HCT116 (cell line): ENCODE measurements around the gene GPR15. TPM values are rescaled to one million over a fixed set of nuclear protein-coding genes. Genes with fewer than 3 reads are reported as not detected.

Experiments used
- ATAC-seq: fragments of 200-7000 bp; cut with Tn5 transposase; 2 replicates; pipeline ENCODE4 v1.9.1; 2020; ENCODE audit warnings: mild to moderate bottlenecking, moderate library complexity
- BruUV-seq: library from RNA; stranded (reverse); fragments of 400-500 nt; replicated peaks from 2 replicates; lab custom pipeline; 2021; lab: Mats Ljungman, UMichigan
- CTCF ChIA-PET: fragments of 300-600 bp; sonication (Branson Sonifier 250); formaldehyde crosslinking; loops from one replicate; lab custom pipeline; 2021; ENCODE audit warnings: antibody characterized with exemption; lab: Charles Lee
- POLR2A ChIA-PET: fragments of 300-600, 350-600 bp; sonication (Branson Sonifier 250); formaldehyde crosslinking; loops from one replicate; lab custom pipeline; 2021; ENCODE audit warnings: antibody characterized with exemption; lab: Charles Lee
- RAD21 ChIA-PET, 2 experiments: fragments of 300-600 bp; sonication (Branson Sonifier 250); formaldehyde crosslinking; loops; one replicate each; lab custom pipeline; 2023; ENCODE audit warnings: low total read pairs in 2 of 2; ENCODE audit not compliant: uncharacterized antibody in 2 of 2, unreplicated experiment in 2 of 2, low non-redundant PET in 1 of 2; lab: Charles Lee
- DNase-seq: peaks from one replicate; pipeline ENCODE4 v3.0.0-alpha.2; 2010; ENCODE audit warnings: low read depth, low spot score
- H2AFZ ChIP-seq: fragments of 200-600 bp; shearing (Covaris generic), sonication (generic); 2 replicates; pipeline ENCODE4 v1.6.1; 2017; ENCODE audit warnings: low read depth, mixed run types, mixed read lengths, antibody characterized with exemption, low read length; ENCODE audit not compliant: poor library complexity, severe bottlenecking
- H3K27ac ChIP-seq: 2 replicates; pipeline ENCODE4 v1.5.1; 2012; ENCODE audit warnings: low read depth, low read length
- H3K27me3 ChIP-seq: fragments of 200-600 bp; sonication (generic); 2 replicates; pipeline ENCODE4 v1.6.1; 2016; ENCODE audit warnings: mixed run types, low read length, mixed read lengths; ENCODE audit not compliant: insufficient read depth
- H3K36me3 ChIP-seq, 2 experiments: fragments of 200-500 bp in 1 of 2; fragments of 200-600 bp in 1 of 2; sonication (Bioruptor generic) in 1 of 2; sonication (generic) in 1 of 2; 2 replicates each; pipeline versions ENCODE4 v1.5.1 to v1.6.1; 2014 to 2016; ENCODE audit warnings: low read length in 2 of 2, inconsistent platforms in 1 of 2, mixed read lengths in 1 of 2, mixed run types in 1 of 2; ENCODE audit not compliant: insufficient read depth in 2 of 2, control insufficient read depth in 1 of 2
- H3K4me1 ChIP-seq, 2 experiments: fragments of 200-600 bp in 1 of 2; sonication (generic) in 1 of 2; 2 replicates each; pipeline versions ENCODE4 v1.5.1 to v1.6.1; 2012 to 2017; ENCODE audit warnings: low read length in 2 of 2, inconsistent platforms in 1 of 2, mild to moderate bottlenecking in 1 of 2, mixed read lengths in 1 of 2, mixed run types in 1 of 2, moderate library complexity in 1 of 2; ENCODE audit not compliant: insufficient read depth in 2 of 2, control insufficient read depth in 1 of 2
- H3K4me2 ChIP-seq: fragments of 200-600 bp; sonication (generic); 2 replicates; pipeline ENCODE4 v1.6.1; 2017; ENCODE audit warnings: mixed run types, low read length, mixed read lengths
- H3K4me3 ChIP-seq, 2 experiments: fragments of 200-600 bp in 1 of 2; sonication (generic) in 1 of 2; replicated peaks in 1 of 2; 2 replicates each; pipeline ENCODE4 v1.5.1; 2011 to 2016; ENCODE audit warnings: low read length in 2 of 2, control low read depth in 1 of 2, low read depth in 1 of 2, mild to moderate bottlenecking in 1 of 2, mixed read lengths in 1 of 2, mixed run types in 1 of 2
- H3K79me2 ChIP-seq: fragments of 200-600 bp; sonication (generic); 2 replicates; pipeline ENCODE4 v1.6.1; 2017; ENCODE audit warnings: mild to moderate bottlenecking, mixed run types, low read length, moderate library complexity, mixed read lengths; ENCODE audit not compliant: insufficient read depth
- H3K9ac ChIP-seq: fragments of 200-600 bp; sonication (generic); 2 replicates; pipeline ENCODE4 v1.6.1; 2016; ENCODE audit warnings: low read length, mixed read lengths
- H3K9me2 ChIP-seq: fragments of 200-600 bp; sonication (generic), shearing (Covaris generic); 2 replicates; pipeline ENCODE4 v1.6.1; 2017; ENCODE audit warnings: mixed run types, mild to moderate bottlenecking, moderate library complexity; ENCODE audit not compliant: insufficient read depth
- H3K9me3 ChIP-seq, 2 experiments: fragments of 200-500 bp in 1 of 2; fragments of 200-600 bp in 1 of 2; sonication (Bioruptor generic) in 1 of 2; sonication (generic) in 1 of 2; 2 replicates each; pipeline ENCODE4 v1.6.1; 2014 to 2017; ENCODE audit warnings: low read length in 2 of 2, mixed read lengths in 2 of 2, inconsistent platforms in 1 of 2, low read depth in 1 of 2, mild to moderate bottlenecking in 1 of 2, mixed run types in 1 of 2, moderate library complexity in 1 of 2; ENCODE audit not compliant: control insufficient read depth in 1 of 2, insufficient read depth in 1 of 2
- H4K20me1 ChIP-seq: fragments of 200-600 bp; sonication (generic), shearing (Covaris generic); 2 replicates; pipeline ENCODE4 v1.6.1; 2017; ENCODE audit warnings: mixed run types, mild to moderate bottlenecking, moderate library complexity; ENCODE audit not compliant: insufficient read depth
- CEBPB ChIP-seq: IDR thresholded peaks from 2 replicates; pipeline ENCODE4 v1.6.1; 2012; ENCODE audit warnings: low read depth
- EGR1 ChIP-seq: IDR thresholded peaks from 2 replicates; pipeline ENCODE4 v1.6.1; 2012; ENCODE audit warnings: low read depth
- EZH2 ChIP-seq: fragments of 200-600 bp; sonication (generic); IDR thresholded peaks from 2 replicates; pipeline ENCODE4 v1.6.1; 2017; ENCODE audit warnings: antibody characterized with exemption, mixed run types
- POLR2A ChIP-seq: IDR thresholded peaks from 2 replicates; pipeline ENCODE4 v1.7.0; 2011; ENCODE audit warnings: borderline replicate concordance; ENCODE audit not compliant: insufficient read depth, insufficient read length; ENCODE audit errors: extremely low read depth
- POLR2AphosphoS5 ChIP-seq: IDR thresholded peaks from 2 replicates; pipeline ENCODE4 v1.6.1; 2011; ENCODE audit warnings: mild to moderate bottlenecking, low read depth, low read length, moderate library complexity
- TCF7L2 ChIP-seq: IDR thresholded peaks from 2 replicates; pipeline ENCODE4 v1.7.0; 2011; ENCODE audit warnings: borderline replicate concordance, inconsistent platforms; ENCODE audit not compliant: insufficient read depth, insufficient read length; ENCODE audit errors: extremely low read depth
- ZBTB33 ChIP-seq: IDR thresholded peaks from 2 replicates; pipeline ENCODE4 v1.6.1; 2011; ENCODE audit warnings: mild to moderate bottlenecking, low read length, moderate library complexity; ENCODE audit not compliant: insufficient replicate concordance; ENCODE audit errors: extremely low read depth
- intact Hi-C: fragments of 100-400 bp; cut with micrococcal nuclease; formaldehyde crosslinking; loops from 2 replicates; pipeline ENCODE4 v1.10.0; 2022
- total RNA-seq: library from RNA; stranded (reverse); gene quantifications from one replicate; pipeline ENCODE4 v1.2.1, GENCODE V29; 2021; ENCODE audit not compliant: unreplicated experiment

Gene GPR15
- total RNA-seq, 1 experiment from 2014 or later: 1.1 TPM

- H3K9ac ChIP-seq: peak overlapping the region; percentile 43
- peaks cover 80 to 85% of the 10 kb centered on the region in 2 experiments for H3K4me1 ChIP-seq
- ChIA-PET POLR2A (interaction anchor here (1.5 kb wide), 1 partner anchor 23 kb away, joined by 4 read pairs; no protein-coding TSS in a partner anchor), CTCF (interaction anchor here (2.0 kb wide), 1 partner anchor 13 kb away, joined by 4 read pairs; no protein-coding TSS in a partner anchor), RAD21 (no interaction called here)
- DNase-seq (no peak), ATAC-seq (no peak)
- no peaks in the 10 kb centered on the region for H3K36me3 ChIP-seq
- H2AFZ ChIP-seq: no peak overlapping the region
- no peaks in the 10 kb centered on the region for H3K9me2 ChIP-seq
- TF ChIP-seq ZBTB33 (no peak), CEBPB (no peak), POLR2A (no peak), EZH2 (no peak), EGR1 (no peak), POLR2AphosphoS5 (no peak), TCF7L2 (no peak)
- no TSS peak for BruUV-seq
- H3K27me3 ChIP-seq: no peaks in the 10 kb centered on the region
- peak overlapping the region; percentile 83 for H3K27ac ChIP-seq
- H4K20me1 ChIP-seq: no peaks in the 10 kb centered on the region
- no peaks in the 10 kb centered on the region; the same call in none of the 2 replicates for H3K79me2 ChIP-seq
- peak overlapping the region; percentile 35; the same call in 1 of the 2 replicates for H3K4me2 ChIP-seq
- no peak overlapping the region for H3K4me3 ChIP-seq
- H3K9me3 ChIP-seq: no peaks in the 10 kb centered on the region
- intact Hi-C loops: no loop called here
Observed at GRCh38 chr3:98560911-98561310, 29.1 kb downstream of the GPR15 start.
